Measurements from ENCODE around the gene IGDCC3.

The IGDCC3 gene

DNA sequence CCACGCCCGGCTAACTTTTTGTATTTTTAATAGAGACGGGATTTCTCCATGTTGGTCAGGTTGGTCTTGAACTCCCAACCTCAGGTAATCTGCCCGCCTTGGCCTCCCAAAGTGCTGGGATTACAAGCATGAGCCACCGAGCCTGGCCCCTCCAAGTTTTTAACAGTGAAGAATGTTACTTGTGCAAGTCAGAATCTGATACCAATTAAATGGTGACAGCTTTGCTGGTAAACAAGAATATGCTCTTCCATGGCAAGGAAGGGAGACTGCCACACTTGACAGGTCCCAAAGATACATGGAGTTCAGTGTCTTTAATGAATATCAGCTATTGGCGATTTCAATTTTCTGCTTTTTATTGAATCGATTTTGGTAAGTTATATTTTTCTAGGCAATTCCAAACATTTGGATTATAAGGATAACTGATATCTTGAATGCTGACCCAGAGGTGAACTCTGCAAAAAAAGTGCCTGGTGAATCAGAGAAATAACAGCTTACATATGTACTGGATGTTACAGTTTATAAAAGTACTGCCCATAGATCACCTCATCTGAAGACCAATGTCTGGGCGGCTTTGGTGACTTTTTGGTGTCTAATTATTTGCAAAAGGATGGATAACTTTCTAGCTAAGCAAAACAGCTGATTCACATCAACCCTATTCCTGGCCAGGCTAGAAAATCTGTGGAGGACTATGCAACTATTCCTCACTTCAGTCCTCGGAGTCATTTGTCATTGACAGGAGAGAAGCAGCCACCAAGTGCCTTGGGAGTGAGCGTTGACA is 92.3 kb downstream of the IGDCC3 start:
- H3K4me3 ChIP-seq (ENCODE audit: low read length), result peak overlapping the region; percentile 57
- no peak for DNase-seq (ENCODE audit: low read depth)
- TF ChIP-seq, protein P1, sequence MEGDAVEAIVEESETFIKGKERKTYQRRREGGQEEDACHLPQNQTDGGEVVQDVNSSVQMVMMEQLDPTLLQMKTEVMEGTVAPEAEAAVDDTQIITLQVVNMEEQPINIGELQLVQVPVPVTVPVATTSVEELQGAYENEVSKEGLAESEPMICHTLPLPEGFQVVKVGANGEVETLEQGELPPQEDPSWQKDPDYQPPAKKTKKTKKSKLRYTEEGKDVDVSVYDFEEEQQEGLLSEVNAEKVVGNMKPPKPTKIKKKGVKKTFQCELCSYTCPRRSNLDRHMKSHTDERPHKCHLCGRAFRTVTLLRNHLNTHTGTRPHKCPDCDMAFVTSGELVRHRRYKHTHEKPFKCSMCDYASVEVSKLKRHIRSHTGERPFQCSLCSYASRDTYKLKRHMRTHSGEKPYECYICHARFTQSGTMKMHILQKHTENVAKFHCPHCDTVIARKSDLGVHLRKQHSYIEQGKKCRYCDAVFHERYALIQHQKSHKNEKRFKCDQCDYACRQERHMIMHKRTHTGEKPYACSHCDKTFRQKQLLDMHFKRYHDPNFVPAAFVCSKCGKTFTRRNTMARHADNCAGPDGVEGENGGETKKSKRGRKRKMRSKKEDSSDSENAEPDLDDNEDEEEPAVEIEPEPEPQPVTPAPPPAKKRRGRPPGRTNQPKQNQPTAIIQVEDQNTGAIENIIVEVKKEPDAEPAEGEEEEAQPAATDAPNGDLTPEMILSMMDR (IDR thresholded peaks at IDR 0.05; ENCODE audit: insufficient read depth, low read depth, low read length, missing control alignments), result no peak

DNA sequence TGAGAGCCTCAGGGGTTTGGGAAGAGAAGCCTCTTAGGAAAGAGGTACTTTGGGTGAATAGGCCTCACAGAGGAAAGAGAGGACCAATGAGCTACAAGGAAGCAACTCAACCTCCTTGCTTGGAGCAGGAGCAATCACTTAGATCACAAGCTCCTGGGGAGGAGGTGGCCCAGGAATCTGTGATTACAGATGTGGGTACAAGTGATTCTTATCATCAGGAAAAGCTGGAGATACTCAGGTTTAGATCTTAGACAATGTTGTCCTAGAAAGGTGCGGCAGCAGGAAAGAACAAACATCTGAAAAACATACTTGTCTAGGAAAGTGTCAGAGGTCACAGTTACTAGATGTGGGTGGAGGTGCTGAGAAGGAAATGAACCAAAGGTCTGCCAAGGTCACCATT is 99.3 kb downstream of the IGDCC3 start:
- TF ChIP-seq, protein P1 (IDR thresholded peaks at IDR 0.05; ENCODE audit: insufficient read depth, low read depth, low read length, missing control alignments), result no peak
- DNase-seq (ENCODE audit: low read depth), result no peak
- no peak overlapping the region for H3K4me3 ChIP-seq (ENCODE audit: low read length)
